Erythroblast (primary cell): ENCODE measurements around the gene AFAP1.

ENCODE experiments used
- DNase-seq, 2 experiments: peaks; one replicate each; lab custom pipeline; 2025; lab: John Stamatoyannopoulos, UW
- GATA1 ChIP-seq: IDR thresholded peaks from 2 replicates; pipeline ENCODE4 v1.6.1; 2011; ENCODE audit warnings: low read depth, mild to moderate bottlenecking, control low read depth, low read length, moderate library complexity
- POLR2A ChIP-seq: IDR thresholded peaks from 2 replicates; pipeline ENCODE4 v1.6.1; 2011; ENCODE audit warnings: mild to moderate bottlenecking, low read length

The AFAP1 gene

DNA sequence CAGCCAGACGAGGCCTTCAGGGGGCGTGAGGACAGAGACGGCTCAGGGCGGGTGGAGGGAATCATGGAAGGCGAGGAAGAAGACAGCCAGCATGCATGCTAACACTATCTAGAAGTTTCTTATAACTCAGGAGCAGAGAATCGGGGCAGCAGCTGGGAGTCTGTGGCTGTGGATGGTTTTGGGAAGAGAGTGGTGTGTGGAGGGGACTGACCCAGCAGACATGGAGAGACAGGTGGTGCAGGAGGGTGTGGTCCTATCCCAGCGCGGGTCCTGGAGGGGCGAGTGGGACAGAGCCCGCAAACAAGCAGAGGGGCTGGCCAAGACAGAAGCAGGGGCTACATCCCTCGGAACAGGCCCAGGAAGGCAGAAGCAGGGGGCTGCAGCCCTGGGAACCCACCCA lies 192.1 kb downstream of the AFAP1 start:
- no peak for DNase-seq
- TF ChIP-seq GATA1 (no peak), POLR2A (no peak)

DNA sequence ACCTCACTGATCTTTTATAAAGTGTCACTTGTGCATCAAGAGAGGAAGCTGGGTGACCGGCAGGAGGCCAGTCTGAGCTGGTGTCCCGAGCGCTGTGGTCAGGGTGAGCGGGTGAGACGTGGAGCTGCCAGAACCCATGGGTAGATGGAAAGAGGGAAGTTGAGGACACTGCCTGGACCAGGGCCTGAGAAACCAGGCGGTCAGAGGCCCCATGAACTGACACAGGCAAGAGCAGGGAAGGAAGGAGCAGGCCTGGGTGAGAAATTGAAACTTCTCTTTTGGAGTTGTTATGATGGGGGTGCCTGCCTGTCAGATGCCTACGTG lies 192.6 kb downstream of the AFAP1 start:
- TF ChIP-seq POLR2A (no peak), GATA1 (no peak)
- no peak for DNase-seq

- TF ChIP-seq GATA1 (no peak), POLR2A (no peak)
- no peak for DNase-seq
Observed at GRCh38 chr4:7746351-7747061, 193.2 kb downstream of the AFAP1 start.

GRCh38 chr4:7745301-7745885 lies 194.3 kb downstream of the AFAP1 start:
- TF ChIP-seq GATA1 (no peak), POLR2A (no peak)
- no peak for DNase-seq

- no peak for TF ChIP-seq POLR2A
- TF ChIP-seq GATA1: no peak
Observed at GRCh38 chr4:7744142-7744804, 195.4 kb downstream of the AFAP1 start.

GRCh38 chr4:7742807-7743280 lies 196.8 kb downstream of the AFAP1 start:
- no peak for TF ChIP-seq POLR2A
- no peak for TF ChIP-seq GATA1
- DNase-seq: no peak

More at GRCh38 chr4:7744142-7744804, 195.4 kb downstream of the AFAP1 start:
- DNase-seq: no peak

DNA sequence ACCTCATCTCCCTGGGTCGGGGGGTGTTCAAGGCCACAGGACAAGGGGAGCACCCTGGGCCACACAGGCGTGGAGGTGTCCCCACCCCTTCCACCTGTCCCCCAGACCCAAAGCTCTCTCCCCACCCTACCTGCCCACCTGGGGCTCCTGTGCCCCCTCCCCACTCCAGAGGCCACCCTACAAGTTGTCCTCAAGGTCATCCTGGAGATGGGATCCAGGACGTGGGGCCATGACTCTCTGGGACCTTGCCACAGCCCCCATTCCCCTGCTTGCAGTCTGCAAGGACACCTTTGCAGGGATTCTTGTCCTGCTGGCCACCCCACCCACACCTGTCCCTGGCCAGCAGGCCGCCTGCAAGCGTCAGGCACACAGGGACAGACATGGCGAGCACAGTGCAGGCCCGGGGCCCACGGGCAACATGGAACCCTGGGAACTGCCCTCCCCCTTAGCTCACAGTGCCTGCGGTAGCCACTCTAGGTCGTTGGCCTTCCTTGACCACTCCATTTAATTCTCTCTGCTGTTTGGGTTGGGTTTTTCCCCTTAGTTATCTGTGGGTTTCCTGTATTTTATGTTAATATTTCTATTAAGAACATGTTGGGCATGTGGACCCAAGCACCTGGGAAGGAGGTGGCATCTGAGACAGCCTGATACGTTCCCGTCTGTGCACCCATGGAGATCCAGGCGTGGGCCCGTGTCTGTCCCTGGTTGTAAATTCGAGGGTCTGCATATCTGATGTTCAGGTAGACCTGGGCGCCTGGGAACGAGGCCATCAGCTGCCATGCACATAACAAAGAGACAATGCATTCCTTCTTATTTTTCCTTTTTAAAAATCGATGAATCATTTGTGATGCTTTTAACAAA lies 197.5 kb downstream of the AFAP1 start:
- no peak for DNase-seq

GRCh38 chr4:7740866-7741525 lies 198.7 kb downstream of the AFAP1 start:
- TF ChIP-seq POLR2A (no peak), GATA1 (no peak)
- no peak for DNase-seq

More for the DNA sequence above, 197.5 kb downstream of the AFAP1 start:
- TF ChIP-seq GATA1: no peak
- TF ChIP-seq POLR2A: no peak

DNA sequence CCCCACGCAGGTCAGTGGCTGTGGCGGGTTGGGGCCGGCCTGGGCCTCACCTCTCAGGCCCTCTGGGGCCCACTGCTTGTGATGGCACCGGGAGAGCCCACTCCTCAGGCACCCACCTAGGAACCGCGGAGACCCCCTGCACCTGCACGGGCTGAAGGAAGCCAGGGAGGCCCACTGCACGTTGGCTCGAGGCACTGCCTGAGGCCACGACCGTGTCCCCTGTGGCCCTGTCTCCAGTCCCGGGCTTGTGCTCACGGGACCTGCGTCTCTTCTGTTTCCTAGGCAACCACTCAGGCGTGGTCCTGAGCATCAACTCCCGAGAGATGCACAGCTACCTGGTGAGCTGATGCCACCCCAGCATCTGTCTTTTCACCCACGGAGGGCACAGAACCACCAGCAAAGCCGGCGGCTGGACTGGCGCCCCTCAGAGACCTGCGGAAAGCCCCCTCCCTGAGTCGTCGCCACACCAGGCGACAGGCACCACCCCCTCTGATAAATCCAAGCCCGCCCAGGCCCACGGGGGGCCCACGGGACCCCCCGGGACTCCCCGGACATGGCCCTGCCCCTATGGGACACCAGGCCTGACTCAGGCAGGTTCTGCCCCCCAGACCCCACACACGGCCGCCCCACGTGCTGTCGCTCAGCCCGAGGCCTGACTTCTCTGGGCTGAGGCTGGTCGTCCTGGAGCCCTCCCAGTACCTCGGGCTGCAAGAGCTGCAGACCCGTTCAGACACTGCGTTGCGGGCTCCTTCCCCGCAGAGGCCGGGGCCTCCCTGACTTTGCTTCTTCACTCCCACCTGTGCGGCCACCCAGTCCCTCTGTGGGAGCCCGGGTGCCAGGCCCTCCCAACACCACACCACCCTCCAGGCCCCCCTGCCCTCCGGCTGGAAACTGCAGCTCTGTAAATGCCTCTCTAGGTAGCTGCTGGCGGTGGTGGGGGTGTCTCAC lies 199.5 kb downstream of the AFAP1 start:
- TF ChIP-seq POLR2A (no peak), GATA1 (no peak)
- DNase-seq: no peak

GRCh38 chr4:7739077-7739917 lies 200.4 kb downstream of the AFAP1 start:
- TF ChIP-seq POLR2A (no peak), GATA1 (no peak)
- no peak for DNase-seq

GRCh38 chr4:7738458-7739076 lies 201.1 kb downstream of the AFAP1 start:
- DNase-seq: no peak
- TF ChIP-seq POLR2A (no peak), GATA1 (no peak)
